ENCODE measurements around the gene VEGFC. TPM values are rescaled to one million over a fixed set of nuclear protein-coding genes. Genes with fewer than 3 reads are reported as not detected.

The VEGFC gene
- polyA plus RNA-seq, 1 donor (not counting 4 experiments of a cell fraction or from before 2014, with no cell fraction given), result 19.4 TPM

GRCh38 chr4:176741253-176741652 is 51.5 kb downstream of the VEGFC start:
- H2AFZ ChIP-seq (ENCODE audit: control insufficient read depth, low read length), result no peak overlapping the region
- peaks cover 86% of the 10 kb centered on the region for H3K79me2 ChIP-seq (ENCODE audit: control insufficient read depth, insufficient read depth, low read length)
- no peaks in the 10 kb centered on the region for H3K9me3 ChIP-seq (ENCODE audit: control insufficient read depth, low read depth, low read length)
- TF ChIP-seq EZH2 (IDR thresholded peaks at IDR 0.05; ENCODE audit: low read length) (no peak), CTCF (optimal IDR thresholded peaks at IDR 0.05 in 1 of 3, IDR thresholded peaks at IDR 0.05 in 1 of 3, conservative IDR thresholded peaks at IDR 0.05 in 1 of 3; ENCODE audit: extremely low read depth in 1 of 3, insufficient read depth in 2 of 3, low read length in 3 of 3) (no peak)
- FAIRE-seq (no peak), DNase-seq (ENCODE audit: low read depth, low spot score) (no peak)
- H3K27ac ChIP-seq (ENCODE audit: control insufficient read depth, insufficient read depth, low read length), result no peak overlapping the region
- H3K4me2 ChIP-seq (ENCODE audit: control insufficient read depth, extremely low read depth, insufficient read depth, low read depth, low read length), result no peak overlapping the region
- H3K36me3 ChIP-seq (ENCODE audit: control insufficient read depth in 2 of 2, extremely low read depth in 1 of 2, insufficient read depth in 2 of 2, low read length in 2 of 2), result no peaks in the 10 kb centered on the region
- H3K9me1 ChIP-seq (ENCODE audit: control insufficient read depth, extremely low read depth, insufficient read depth, low read length), result peaks cover 4% of the 10 kb centered on the region
- dilution Hi-C loops (cut with MboI; ENCODE audit: extremely low pct_ligation_motif_present, low sequenced_read_pairs), result no loop called here
- no peak overlapping the region for H3K4me3 ChIP-seq (ENCODE audit: control insufficient read depth in 2 of 3, extremely low read depth in 1 of 3, insufficient read depth in 2 of 3, low read depth in 1 of 3, low read length in 3 of 3)
- H3K4me1 ChIP-seq (ENCODE audit: control insufficient read depth, extremely low read depth, insufficient read depth, low read length), result peaks cover 6% of the 10 kb centered on the region
- no peaks in the 10 kb centered on the region for H3K27me3 ChIP-seq (ENCODE audit: control insufficient read depth, extremely low read depth, insufficient read depth, low read length)
- peaks cover 9% of the 10 kb centered on the region for H4K20me1 ChIP-seq (ENCODE audit: control insufficient read depth, extremely low read depth, insufficient read depth, low read length)
- H3K9ac ChIP-seq (ENCODE audit: control insufficient read depth, extremely low read depth, insufficient read depth, low read length), result no peak overlapping the region

- Histone ChIP-seq H3K4me2 (ENCODE audit: control insufficient read depth, extremely low read depth, insufficient read depth, low read depth, low read length) (no peak overlapping the region), H3K4me3 (ENCODE audit: control insufficient read depth in 2 of 3, extremely low read depth in 1 of 3, insufficient read depth in 2 of 3, low read depth in 1 of 3, low read length in 3 of 3) (no peak overlapping the region), H3K27ac (ENCODE audit: control insufficient read depth, insufficient read depth, low read length) (no peak overlapping the region), H3K9ac (ENCODE audit: control insufficient read depth, extremely low read depth, insufficient read depth, low read length) (no peak overlapping the region), H3K4me1 (ENCODE audit: control insufficient read depth, extremely low read depth, insufficient read depth, low read length) (peaks cover 10% of the 10 kb centered on the region), H3K36me3 (ENCODE audit: control insufficient read depth in 2 of 2, extremely low read depth in 1 of 2, insufficient read depth in 2 of 2, low read length in 2 of 2) (no peaks in the 10 kb centered on the region), H2AFZ (ENCODE audit: control insufficient read depth, low read length) (no peak overlapping the region), H3K9me3 (ENCODE audit: control insufficient read depth, low read depth, low read length) (no peaks in the 10 kb centered on the region), H3K27me3 (ENCODE audit: control insufficient read depth, extremely low read depth, insufficient read depth, low read length) (no peaks in the 10 kb centered on the region), H3K79me2 (ENCODE audit: control insufficient read depth, insufficient read depth, low read length) (peaks cover 83% of the 10 kb centered on the region), H4K20me1 (ENCODE audit: control insufficient read depth, extremely low read depth, insufficient read depth, low read length) (peaks cover 10% of the 10 kb centered on the region), H3K9me1 (ENCODE audit: control insufficient read depth, extremely low read depth, insufficient read depth, low read length) (peaks cover 2% of the 10 kb centered on the region)
- FAIRE-seq, result no peak
- dilution Hi-C loops (cut with MboI; ENCODE audit: extremely low pct_ligation_motif_present, low sequenced_read_pairs), result no loop called here
- no peak for DNase-seq (ENCODE audit: low read depth, low spot score)
- TF ChIP-seq EZH2 (IDR thresholded peaks at IDR 0.05; ENCODE audit: low read length) (no peak), CTCF (optimal IDR thresholded peaks at IDR 0.05 in 1 of 3, IDR thresholded peaks at IDR 0.05 in 1 of 3, conservative IDR thresholded peaks at IDR 0.05 in 1 of 3; ENCODE audit: extremely low read depth in 1 of 3, insufficient read depth in 2 of 3, low read length in 3 of 3) (no peak)
These were observed 57.4 kb downstream of the VEGFC start for GRCh38 chr4:176735300-176735699.

All from keratinocyte (primary cell).